Hematopoietic multipotent progenitor cell treated with erythropoietin and hydrocortisone succinate and interleukin-3 and kit ligand, for 4 days (in vitro differentiated cells): ENCODE data around the gene ZMYND15.

Source experiments
- DNase-seq: peaks from one replicate; pipeline ENCODE4 v3.0.0-alpha.2; 2015

The ZMYND15 gene

DNA sequence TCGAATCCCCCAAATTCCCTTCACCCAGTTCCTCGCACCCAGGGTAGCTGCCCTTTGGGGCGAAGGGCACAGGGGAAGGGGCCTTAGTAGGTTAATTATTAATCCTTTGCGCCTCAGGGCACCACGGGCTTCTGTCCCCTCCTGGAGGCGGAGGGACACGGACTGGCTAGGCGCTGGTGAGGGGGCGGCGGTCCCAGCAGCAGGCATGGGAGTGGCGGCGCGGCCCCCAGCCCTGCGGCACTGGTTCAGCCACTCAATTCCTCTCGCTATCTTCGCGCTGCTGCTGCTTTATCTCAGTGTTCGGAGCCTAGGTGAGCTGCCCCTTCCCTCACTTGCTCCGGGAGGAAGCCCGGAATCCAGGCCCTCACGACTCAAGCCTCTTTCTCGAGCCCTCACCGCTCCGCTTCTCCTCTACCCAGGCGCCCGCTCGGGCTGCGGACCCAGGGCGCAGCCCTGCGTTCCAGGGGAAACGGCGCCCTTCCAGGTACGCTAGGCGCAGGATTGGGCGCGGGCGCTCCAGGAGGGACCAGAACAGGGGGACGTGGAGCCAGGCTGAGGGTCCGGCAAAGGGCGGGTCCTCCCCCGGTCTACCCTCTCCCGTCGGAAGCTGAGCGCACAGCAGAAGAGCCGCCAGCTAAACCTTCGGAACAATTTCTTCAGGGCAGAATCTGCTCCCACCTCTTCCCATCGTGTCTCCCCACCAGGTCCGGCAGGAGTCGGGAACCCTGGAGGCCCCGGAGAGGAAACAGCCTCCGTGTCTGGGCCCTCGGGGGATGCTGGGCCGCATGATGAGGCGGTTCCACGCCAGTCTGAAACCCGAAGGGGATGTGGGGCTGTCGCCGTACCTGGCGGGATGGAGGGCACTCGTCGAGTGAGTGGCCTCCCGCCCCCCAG lies 49.4 kb downstream of the ZMYND15 start, which contains the start of gene GLTPD2:
Gene GLTPD2 (plus strand): TSS at position 158 of the 894 bp plus-strand sequence. CDS start 48 bp downstream, at position 206.
- no peak for DNase-seq

DNA sequence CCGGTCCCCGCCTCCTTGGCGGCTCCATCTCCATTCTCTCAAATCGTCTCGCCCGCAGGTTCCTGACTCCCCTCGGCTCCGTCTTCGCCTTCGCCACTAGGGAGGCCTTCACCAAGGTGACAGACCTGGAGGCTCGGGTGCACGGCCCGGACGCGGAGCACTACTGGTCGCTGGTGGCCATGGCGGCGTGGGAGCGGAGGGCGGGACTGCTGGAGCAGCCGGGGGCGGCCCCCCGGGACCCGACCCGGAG lies 50.0 kb downstream of the ZMYND15 start:
- DNase-seq = no peak

DNA sequence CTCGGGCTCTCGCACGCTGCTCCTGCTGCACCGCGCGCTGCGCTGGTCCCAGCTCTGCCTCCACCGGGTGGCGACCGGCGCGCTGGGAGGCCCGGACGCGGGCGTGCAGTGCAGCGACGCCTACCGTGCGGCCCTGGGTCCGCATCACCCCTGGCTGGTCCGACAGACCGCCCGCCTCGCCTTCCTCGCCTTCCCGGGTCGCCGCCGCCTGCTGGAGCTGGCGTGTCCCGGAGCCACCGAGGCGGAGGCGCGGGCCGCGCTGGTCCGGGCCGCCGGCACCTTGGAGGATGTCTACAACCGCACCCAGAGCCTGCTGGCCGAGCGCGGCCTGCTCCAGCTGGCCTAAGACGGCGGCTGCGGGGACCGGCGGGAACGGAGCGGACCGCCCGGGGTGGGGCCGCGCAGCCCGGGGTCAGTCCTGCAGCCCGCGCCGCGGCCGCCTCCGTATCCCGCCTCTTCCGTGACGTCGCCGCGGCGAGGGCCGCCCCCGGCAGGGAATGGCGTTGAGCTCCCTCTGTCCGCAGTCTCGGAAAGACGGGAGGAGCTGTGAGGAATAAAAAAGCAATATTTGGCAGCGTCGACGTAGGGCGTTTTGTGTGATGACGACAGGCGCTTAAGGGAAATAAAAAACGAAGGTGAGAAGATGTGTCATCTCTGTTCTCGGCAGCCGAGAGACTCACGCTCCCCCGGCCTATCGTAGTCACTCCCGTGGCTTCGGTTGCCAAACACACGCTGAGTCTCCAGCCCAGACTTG lies 50.5 kb downstream of the ZMYND15 start:
- DNase-seq = peak; percentile 91

DNA sequence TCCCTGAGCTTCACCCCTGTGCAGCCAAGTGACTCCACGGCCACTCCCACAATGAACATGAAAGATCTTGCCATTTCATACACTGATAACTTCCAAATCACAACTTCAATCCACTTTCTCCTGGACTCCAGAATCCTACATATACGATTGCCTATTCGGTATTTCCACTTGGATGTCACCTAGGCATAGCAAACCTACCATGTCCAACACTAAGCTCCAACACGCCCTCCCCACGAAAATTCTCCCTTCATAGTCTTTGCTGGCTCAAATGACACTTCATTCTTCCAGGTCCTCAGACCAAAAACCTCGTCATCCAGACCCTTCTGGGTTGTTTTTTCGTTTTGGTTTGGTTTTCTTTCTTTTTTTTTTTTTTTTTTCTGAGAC lies 51.1 kb downstream of the ZMYND15 start:
- no peak for DNase-seq

DNA sequence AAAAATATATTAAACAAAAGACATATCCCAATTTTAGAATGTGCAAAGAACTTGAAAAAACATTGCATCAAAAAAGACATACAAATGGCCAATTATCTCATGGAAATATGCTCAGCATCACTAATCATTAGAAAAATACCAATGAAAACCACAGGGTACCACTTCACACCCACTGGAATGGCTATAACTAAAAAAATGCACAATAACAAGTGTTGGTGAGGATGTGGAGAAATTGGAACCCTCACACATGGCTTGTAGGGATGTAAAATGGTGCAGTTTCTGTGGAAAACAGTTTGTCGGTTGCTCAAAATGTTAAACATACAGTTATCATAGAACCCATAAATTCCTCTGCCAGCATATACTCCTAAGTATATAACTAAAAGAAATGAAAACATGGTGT lies 55.5 kb downstream of the ZMYND15 start:
- DNase-seq = no peak
